Measurements from ENCODE around the gene SYNGR3. TPM values are rescaled to one million over a fixed set of nuclear protein-coding genes. Genes with fewer than 3 reads are reported as not detected.
"Not testable (repeated sequence)": the region's sequence is repeated elsewhere in the genome, so short reads cannot be mapped to it uniquely, and the experiment has no call there.

Gene SYNGR3
- total RNA-seq, 2 experiments from 2014 or later: 4.6 to 4.7 TPM

GRCh38 chr16:1957434-1958142, 32.2 kb upstream of the SYNGR3 start:
- CTCF ChIA-PET, POLR2A ChIA-PET: not testable (repeated sequence)

- POLR2A ChIA-PET, CTCF ChIA-PET: not testable (repeated sequence)
Measured at GRCh38 chr16:1958143-1958491, 31.7 kb upstream of the SYNGR3 start.

- ChIA-PET CTCF (interaction anchor here (1.1 to 1.4 kb wide), 2 partner anchors 12 to 15 kb away, joined by 3 to 4 read pairs; partner anchors contain the start of gene MSRB1), POLR2A (interaction anchor here (0.8 kb wide), 1 partner anchor 12 kb away, joined by 3 read pairs; no protein-coding TSS in a partner anchor)
Measured at GRCh38 chr16:1958715-1959268, 31.0 kb upstream of the SYNGR3 start.

- POLR2A ChIA-PET: interaction anchor here (0.6 to 2.1 kb wide), 7 partner anchors 8 to 186 kb away, joined by 3 to 11 read pairs (median 4); partner anchors contain the start of genes EME2, GFER, MRPS34 and MSRB1
- CTCF ChIA-PET: interaction anchor here (0.9 to 1.4 kb wide), 3 partner anchors 11 to 1816 kb away, joined by 3 to 4 read pairs (median 3); partner anchors contain the start of gene MSRB1
Measured at GRCh38 chr16:1959269-1960039, 30.3 kb upstream of the SYNGR3 start, which contains the start of gene NDUFB10. Gene NDUFB10 (plus strand): TSS chr16:1959538. CDS start chr16:1959625, 87 bp downstream.

- POLR2A ChIA-PET: interaction anchor here (0.5 to 3.0 kb wide), 7 partner anchors 9 to 188 kb away, joined by 3 to 20 read pairs (median 4); partner anchors contain the start of genes EME2, GFER, MRPS34 and MSRB1
- CTCF ChIA-PET: interaction anchor here (1.3 to 1.6 kb wide), 2 partner anchors 8 to 11 kb away, joined by 4 read pairs; partner anchors contain the start of gene TBL3
Measured at GRCh38 chr16:1960665-1961630, 28.8 kb upstream of the SYNGR3 start.

GRCh38 chr16:1961651-1962067, 28.1 kb upstream of the SYNGR3 start:
- ChIA-PET CTCF (interaction anchor here (1.6 kb wide), 1 partner anchor 10 kb away, joined by 4 read pairs; the partner anchor contains the start of gene TBL3), POLR2A (interaction anchor here (0.5 to 3.0 kb wide), 3 partner anchors 10 to 50 kb away, joined by 3 to 20 read pairs (median 11); partner anchors contain the start of genes MSRB1 and TBL3)

GRCh38 chr16:1962161-1963153, 27.3 kb upstream of the SYNGR3 start:
- ChIA-PET POLR2A (interaction anchor here (0.6 to 3.0 kb wide), 4 partner anchors 9 to 513 kb away, joined by 3 to 20 read pairs (median 4); partner anchors contain the start of genes TBC1D24 and TBL3), CTCF (interaction anchor here (1.6 kb wide), 1 partner anchor 10 kb away, joined by 4 read pairs; the partner anchor contains the start of gene TBL3)

GRCh38 chr16:1963806-1964505, 25.8 kb upstream of the SYNGR3 start:
- CTCF ChIA-PET: interaction anchor here (1.0 to 1.8 kb wide), 3 partner anchors 8 to 40 kb away, joined by 4 to 6 read pairs (median 4); partner anchors contain the start of gene TBL3
- POLR2A ChIA-PET: interaction anchor here (0.6 to 2.3 kb wide), 20 partner anchors 8 to 618 kb away, joined by 3 to 21 read pairs (median 4); partner anchors contain the start of genes FAHD1, GFER, HAGH and JPT2

GRCh38 chr16:1964506-1965395, 25.0 kb upstream of the SYNGR3 start, which contains the start of gene RPS2:
Gene RPS2 (minus strand): TSS chr16:1964826. CDS start chr16:1964625, 201 bp downstream.
- ChIA-PET POLR2A (interaction anchor here (0.6 to 2.3 kb wide), 23 partner anchors 9 to 619 kb away, joined by 3 to 21 read pairs (median 4); partner anchors contain the start of genes FAHD1, GFER, HAGH and JPT2), CTCF (interaction anchor here (0.7 to 1.8 kb wide), 4 partner anchors 17 to 39 kb away, joined by 3 to 6 read pairs (median 4); partner anchors contain the start of gene GFER)

GRCh38 chr16:1965396-1966001, 24.3 kb upstream of the SYNGR3 start:
- ChIA-PET POLR2A (interaction anchor here (0.7 to 2.3 kb wide), 15 partner anchors 9 to 545 kb away, joined by 3 to 21 read pairs (median 5); partner anchors contain the start of genes FAHD1, GFER, HAGH and MSRB1), CTCF (interaction anchor here (0.6 to 1.8 kb wide), 6 partner anchors 16 to 175 kb away, joined by 3 to 6 read pairs (median 3); partner anchors contain the start of gene GFER)

GRCh38 chr16:1966460-1966859, 23.3 kb upstream of the SYNGR3 start, which contains the start of gene RNF151:
Gene RNF151 (plus strand): TSS chr16:1966856. CDS start chr16:1966882, 26 bp downstream.
- POLR2A ChIA-PET: interaction anchor here (0.6 kb wide), 1 partner anchor 1298 kb away, joined by 3 read pairs; the partner anchor contains the start of gene RHOT2
- CTCF ChIA-PET: interaction anchor here (0.6 to 1.2 kb wide), 2 partner anchors 174 to 545 kb away, joined by 3 read pairs; no protein-coding TSS in a partner anchor

- CTCF ChIA-PET: no interaction called here
Measured at GRCh38 chr16:1968146-1968953, 21.4 kb upstream of the SYNGR3 start.

More at GRCh38 chr16:1968146-1968953, 21.4 kb upstream of the SYNGR3 start:
- POLR2A ChIA-PET: no interaction called here
